HEK293 (cell line): ENCODE data around the gene RAB3IP.

Experiments used
- GLI2 ChIP-seq: fragments of 450-650 bp; formaldehyde crosslinking; IDR thresholded peaks from 2 replicates; pipeline ENCODE4; 2017; ENCODE audit warnings: missing biosample characterization, missing genetic modification characterization, low read depth, borderline replicate concordance
- GLIS1 ChIP-seq: fragments of 450-650 bp; formaldehyde crosslinking; IDR thresholded peaks from 2 replicates; pipeline ENCODE4 v1.5.1; 2016; ENCODE audit warnings: missing biosample characterization, missing genetic modification characterization
- GLIS2 ChIP-seq: fragments of 450-650 bp; formaldehyde crosslinking; IDR thresholded peaks from 2 replicates; pipeline ENCODE4 v1.5.1; 2016; ENCODE audit warnings: missing biosample characterization, missing genetic modification characterization
- KLF9 ChIP-seq: fragments of 450-650 bp; formaldehyde crosslinking; IDR thresholded peaks from 2 replicates; pipeline ENCODE4 v1.5.1; 2016; ENCODE audit warnings: missing biosample characterization, missing genetic modification characterization, low read depth
- MYNN ChIP-seq: fragments of 450-650 bp; formaldehyde crosslinking; IDR thresholded peaks from 2 replicates; pipeline ENCODE4 v1.5.1; 2016; ENCODE audit warnings: missing biosample characterization, missing genetic modification characterization, borderline replicate concordance
- PATZ1 ChIP-seq: fragments of 450-650 bp; formaldehyde crosslinking; IDR thresholded peaks from 2 replicates; pipeline ENCODE4 v1.5.1; 2016; ENCODE audit warnings: missing biosample characterization, missing genetic modification characterization
- PRDM6 ChIP-seq: fragments of 450-650 bp; formaldehyde crosslinking; IDR thresholded peaks from 2 replicates; pipeline ENCODE4 v1.5.1; 2017; ENCODE audit warnings: missing biosample characterization, missing genetic modification characterization
- SP7 ChIP-seq: fragments of 450-650 bp; formaldehyde crosslinking; IDR thresholded peaks from 2 replicates; pipeline ENCODE4 v1.5.1; 2016; ENCODE audit warnings: missing biosample characterization, missing genetic modification characterization
- TCF7L2 ChIP-seq: IDR thresholded peaks from 2 replicates; pipeline ENCODE4 v1.6.1; 2011; ENCODE audit warnings: low read depth, mild to moderate bottlenecking, inconsistent platforms, low read length, moderate library complexity, borderline replicate concordance
- ZBTB11 ChIP-seq: fragments of 450-650 bp; formaldehyde crosslinking; conservative IDR thresholded peaks from 2 replicates; pipeline ENCODE4 v1.5.1; 2016; ENCODE audit warnings: low read depth, missing biosample characterization, missing genetic modification characterization
- ZBTB21 ChIP-seq: fragments of 450-650 bp; formaldehyde crosslinking; IDR thresholded peaks from 2 replicates; pipeline ENCODE4 v1.5.1; 2017; ENCODE audit warnings: missing biosample characterization, missing genetic modification characterization
- ZBTB7A ChIP-seq: fragments of 450-650 bp; formaldehyde crosslinking; IDR thresholded peaks from 2 replicates; pipeline ENCODE4 v1.5.1; 2016; ENCODE audit warnings: low read depth, missing biosample characterization, missing genetic modification characterization
- ZFHX2 ChIP-seq: fragments of 450-650 bp; formaldehyde crosslinking; conservative IDR thresholded peaks from 2 replicates; pipeline ENCODE4 v1.5.1; 2016; ENCODE audit warnings: missing biosample characterization, missing genetic modification characterization
- ZNF10 ChIP-seq: fragments of 450-650 bp; formaldehyde crosslinking; IDR thresholded peaks from 2 replicates; pipeline ENCODE4 v1.5.1; 2017; ENCODE audit warnings: missing biosample characterization, missing genetic modification characterization
- ZNF211 ChIP-seq: fragments of 450-650 bp; formaldehyde crosslinking; IDR thresholded peaks from 2 replicates; pipeline ENCODE4 v1.5.1; 2016; ENCODE audit warnings: low read depth, missing biosample characterization, missing genetic modification characterization
- ZNF274 ChIP-seq, 2 experiments: fragments of 200-500 bp in 1 of 2; fragments of 450-650 bp in 1 of 2; sonication (Bioruptor generic) in 1 of 2; formaldehyde crosslinking in 1 of 2; IDR thresholded peaks; 2 replicates each; pipeline versions ENCODE4 v1.5.1 to v1.6.1; 2014 to 2016; ENCODE audit warnings: borderline replicate concordance in 1 of 2, inconsistent platforms in 1 of 2, low read length in 1 of 2, missing biosample characterization in 1 of 2, missing genetic modification characterization in 1 of 2
- ZNF302 ChIP-seq: fragments of 450-650 bp; formaldehyde crosslinking; IDR thresholded peaks from 2 replicates; pipeline ENCODE4 v1.5.1; 2016; ENCODE audit warnings: missing biosample characterization, missing genetic modification characterization, low read depth
- ZNF501 ChIP-seq: fragments of 450-650 bp; formaldehyde crosslinking; IDR thresholded peaks from 2 replicates; pipeline ENCODE4 v1.5.1; 2016; ENCODE audit warnings: missing biosample characterization, missing genetic modification characterization
- ZNF600 ChIP-seq: fragments of 450-650 bp; formaldehyde crosslinking; IDR thresholded peaks from 2 replicates; pipeline ENCODE4 v1.5.1; 2016; ENCODE audit warnings: missing biosample characterization, missing genetic modification characterization
- ZNF626 ChIP-seq: fragments of 450-650 bp; sonication (Bioruptor Pico); formaldehyde crosslinking; IDR thresholded peaks from 2 replicates; pipeline ENCODE4 v1.5.1; 2018; ENCODE audit warnings: missing biosample characterization, missing genetic modification characterization, inconsistent platforms
- ZNF629 ChIP-seq: fragments of 450-650 bp; formaldehyde crosslinking; IDR thresholded peaks from 2 replicates; pipeline ENCODE4 v1.5.1; 2017; ENCODE audit warnings: missing biosample characterization, missing genetic modification characterization
- ZNF76 ChIP-seq: fragments of 450-650 bp; formaldehyde crosslinking; IDR thresholded peaks from 2 replicates; pipeline ENCODE4; 2016; ENCODE audit warnings: low read depth, missing biosample characterization, missing genetic modification characterization, borderline replicate concordance
- ZSCAN16 ChIP-seq: fragments of 450-650 bp; formaldehyde crosslinking; IDR thresholded peaks from 2 replicates; pipeline ENCODE4 v1.5.1; 2016; ENCODE audit warnings: missing biosample characterization, missing genetic modification characterization
- TF ChIP-seq, protein P1 (sequence below): fragments of 450-650 bp; formaldehyde crosslinking; IDR thresholded peaks from 2 replicates; pipeline ENCODE4 v1.5.1; 2016; ENCODE audit warnings: missing biosample characterization, missing genetic modification characterization
- TF ChIP-seq, protein P2 (sequence below): fragments of 450-650 bp; IDR thresholded peaks from 2 replicates; pipeline ENCODE4 v1.5.1; 2018; ENCODE audit warnings: missing biosample characterization, mild to moderate bottlenecking, missing genetic modification characterization
- TF ChIP-seq, protein P3 (sequence below): fragments of 450-650 bp; formaldehyde crosslinking; IDR thresholded peaks from 2 replicates; pipeline ENCODE4 v1.5.1; 2017; ENCODE audit warnings: missing biosample characterization, mild to moderate bottlenecking, missing genetic modification characterization, moderate library complexity

The RAB3IP gene

GRCh38 chr12:69739287-69740191, 879 bp downstream of the RAB3IP start (continued):
- TF ChIP-seq, protein P1, sequence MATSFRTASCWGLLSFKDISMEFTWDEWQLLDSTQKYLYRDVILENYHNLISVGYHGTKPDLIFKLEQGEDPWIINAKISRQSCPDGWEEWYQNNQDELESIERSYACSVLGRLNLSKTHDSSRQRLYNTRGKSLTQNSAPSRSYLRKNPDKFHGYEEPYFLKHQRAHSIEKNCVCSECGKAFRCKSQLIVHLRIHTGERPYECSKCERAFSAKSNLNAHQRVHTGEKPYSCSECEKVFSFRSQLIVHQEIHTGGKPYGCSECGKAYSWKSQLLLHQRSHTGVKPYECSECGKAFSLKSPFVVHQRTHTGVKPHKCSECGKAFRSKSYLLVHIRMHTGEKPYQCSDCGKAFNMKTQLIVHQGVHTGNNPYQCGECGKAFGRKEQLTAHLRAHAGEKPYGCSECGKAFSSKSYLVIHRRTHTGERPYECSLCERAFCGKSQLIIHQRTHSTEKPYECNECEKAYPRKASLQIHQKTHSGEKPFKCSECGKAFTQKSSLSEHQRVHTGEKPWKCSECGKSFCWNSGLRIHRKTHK = no peak
- TF ChIP-seq ZNF211 (tag by site-specific recombination) = no peak
- no peak for TF ChIP-seq ZNF501
- no peak; the same call in 1 of the 2 replicates for TF ChIP-seq KLF9
- TF ChIP-seq ZSCAN16 (tag by site-specific recombination) = no peak
- TF ChIP-seq ZBTB11 = peak; percentile 35; the same call in 1 of the 2 replicates
- peak; percentile 79 for TF ChIP-seq SP7 (tag by site-specific recombination)
- peak; percentile 39; the same call in 1 of the 2 replicates for TF ChIP-seq ZNF76 (tag by site-specific recombination)
- TF ChIP-seq PATZ1 (tag by site-specific recombination) = peak; percentile 32; the same call in 1 of the 2 replicates
- peak; percentile 55 for TF ChIP-seq GLIS2
- TF ChIP-seq PRDM6 (tag by site-specific recombination) = peak; percentile 60
- peak; percentile 57 for TF ChIP-seq ZFHX2 (tag by site-specific recombination)
- TF ChIP-seq ZNF626 (tag by site-specific recombination) = no peak
- TF ChIP-seq ZBTB7A = no peak
- peak; percentile 87 for TF ChIP-seq ZNF600
- TF ChIP-seq ZBTB21 = no peak
- peak; percentile 75 for TF ChIP-seq TCF7L2
- peak; percentile 26; the same call in 1 of the 2 replicates for TF ChIP-seq GLIS1 (tag by site-specific recombination)
- TF ChIP-seq, protein P2, sequence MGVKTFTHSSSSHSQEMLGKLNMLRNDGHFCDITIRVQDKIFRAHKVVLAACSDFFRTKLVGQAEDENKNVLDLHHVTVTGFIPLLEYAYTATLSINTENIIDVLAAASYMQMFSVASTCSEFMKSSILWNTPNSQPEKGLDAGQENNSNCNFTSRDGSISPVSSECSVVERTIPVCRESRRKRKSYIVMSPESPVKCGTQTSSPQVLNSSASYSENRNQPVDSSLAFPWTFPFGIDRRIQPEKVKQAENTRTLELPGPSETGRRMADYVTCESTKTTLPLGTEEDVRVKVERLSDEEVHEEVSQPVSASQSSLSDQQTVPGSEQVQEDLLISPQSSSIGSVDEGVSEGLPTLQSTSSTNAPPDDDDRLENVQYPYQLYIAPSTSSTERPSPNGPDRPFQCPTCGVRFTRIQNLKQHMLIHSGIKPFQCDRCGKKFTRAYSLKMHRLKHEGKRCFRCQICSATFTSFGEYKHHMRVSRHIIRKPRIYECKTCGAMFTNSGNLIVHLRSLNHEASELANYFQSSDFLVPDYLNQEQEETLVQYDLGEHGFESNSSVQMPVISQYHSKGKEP = peak; percentile 33
- no peak for TF ChIP-seq ZNF302 (tag by site-specific recombination)
- TF ChIP-seq MYNN (tag by site-specific recombination) = peak; percentile 50; the same call in 1 of the 2 replicates
- TF ChIP-seq GLI2 (tag by site-specific recombination) = no peak
- TF ChIP-seq, protein P3, sequence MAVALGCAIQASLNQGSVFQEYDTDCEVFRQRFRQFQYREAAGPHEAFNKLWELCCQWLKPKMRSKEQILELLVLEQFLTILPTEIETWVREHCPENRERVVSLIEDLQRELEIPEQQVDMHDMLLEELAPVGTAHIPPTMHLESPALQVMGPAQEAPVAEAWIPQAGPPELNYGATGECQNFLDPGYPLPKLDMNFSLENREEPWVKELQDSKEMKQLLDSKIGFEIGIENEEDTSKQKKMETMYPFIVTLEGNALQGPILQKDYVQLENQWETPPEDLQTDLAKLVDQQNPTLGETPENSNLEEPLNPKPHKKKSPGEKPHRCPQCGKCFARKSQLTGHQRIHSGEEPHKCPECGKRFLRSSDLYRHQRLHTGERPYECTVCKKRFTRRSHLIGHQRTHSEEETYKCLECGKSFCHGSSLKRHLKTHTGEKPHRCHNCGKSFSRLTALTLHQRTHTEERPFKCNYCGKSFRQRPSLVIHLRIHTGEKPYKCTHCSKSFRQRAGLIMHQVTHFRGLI (tag by site-specific recombination) = no peak
- no peak for TF ChIP-seq ZNF10 (tag by site-specific recombination)
- no peak for TF ChIP-seq ZNF274 (IDR thresholded peaks at IDR 0.05; ENCODE audit: low read length)
- TF ChIP-seq ZNF274 (tag by site-specific recombination; IDR thresholded peaks at IDR 0.05; ENCODE audit: borderline replicate concordance) = no peak
- peak; percentile 53; the same call in 1 of the 2 replicates for TF ChIP-seq ZNF629
